K562 (cell line): ENCODE results near the gene CTSO.

Experiments
- CTCF ChIP-seq, 3 experiments: IDR thresholded peaks in 2 of 3; conservative IDR thresholded peaks in 1 of 3; 2 replicates each; pipeline ENCODE4 v1.5.1; 2011 to 2012; ENCODE audit warnings: low read length in 3 of 3, mild to moderate bottlenecking in 3 of 3, control low read depth in 2 of 3, improper control_type of control experiment in 1 of 3, inconsistent platforms in 1 of 3, low read depth in 1 of 3, mixed read lengths in 1 of 3, moderate library complexity in 1 of 3; ENCODE audit not compliant: insufficient read depth in 2 of 3
- ELF4 ChIP-seq: fragments of 450-650 bp; formaldehyde crosslinking; IDR thresholded peaks from 2 replicates; pipeline ENCODE4 v1.4.0; 2022; ENCODE audit warnings: missing genetic modification characterization
- EP300 ChIP-seq: IDR thresholded peaks from 2 replicates; pipeline ENCODE4 v1.6.1; 2012; ENCODE audit warnings: low read length, improper control_type of control experiment
- HDGF ChIP-seq: fragments of 450-650 bp; IDR thresholded peaks from 2 replicates; pipeline ENCODE4 v1.6.1; 2016
- MYC ChIP-seq, 2 experiments: fragments of 250-450 bp in 1 of 2; sonication (Bioruptor Pico) in 1 of 2; IDR thresholded peaks; 2 replicates each; pipeline versions ENCODE4 v1.5.1 to v1.6.1; 2012 to 2021; ENCODE audit warnings: low read depth in 2 of 2, borderline replicate concordance in 1 of 2, improper control_type of control experiment in 1 of 2, low read length in 1 of 2, mild to moderate bottlenecking in 1 of 2, moderate library complexity in 1 of 2
- NUFIP1 ChIP-seq: fragments of 450-650 bp; IDR thresholded peaks from 2 replicates; pipeline ENCODE4 v1.6.1; 2018; ENCODE audit not compliant: partially characterized antibody
- POLR2A ChIP-seq: fragments of 450-650 bp; conservative IDR thresholded peaks from 2 replicates; pipeline ENCODE4 v1.6.1; 2016
- POLR2AphosphoS5 ChIP-seq: IDR thresholded peaks from 2 replicates; pipeline ENCODE4 v1.6.1; 2011; ENCODE audit warnings: mild to moderate bottlenecking, low read depth, low read length, moderate library complexity; ENCODE audit not compliant: control insufficient read depth, insufficient read depth
- SMAD3 ChIP-seq: fragments of 450-650 bp; formaldehyde crosslinking; conservative IDR thresholded peaks from 2 replicates; pipeline ENCODE4 v1.4.0; 2020; ENCODE audit warnings: mild to moderate bottlenecking
- TARDBP ChIP-seq: fragments of 450-650 bp; IDR thresholded peaks from 2 replicates; pipeline ENCODE4 v1.6.1; 2016
- ZNF24 ChIP-seq: fragments of 450-650 bp; IDR thresholded peaks from 2 replicates; pipeline ENCODE4 v1.6.1; 2016
- ZNF592 ChIP-seq: fragments of 450-650 bp; IDR thresholded peaks from 2 replicates; pipeline ENCODE4 v1.6.1; 2017; ENCODE audit warnings: antibody characterized with exemption, mild to moderate bottlenecking

- no peak for TF ChIP-seq CTCF (IDR thresholded peaks at IDR 0.05 in 2 of 3, conservative IDR thresholded peaks at IDR 0.05 in 1 of 3; ENCODE audit: insufficient read depth in 2 of 3, low read depth in 1 of 3, low read length in 3 of 3)
- TF ChIP-seq EP300 = no peak
- no peak for TF ChIP-seq NUFIP1
- TF ChIP-seq HDGF = no peak
- TF ChIP-seq POLR2AphosphoS5 = no peak
- no peak for TF ChIP-seq POLR2A
- TF ChIP-seq ZNF592 = no peak
- TF ChIP-seq MYC (IDR thresholded peaks at IDR 0.05; ENCODE audit: low read depth, low read length) = no peak
- no peak for TF ChIP-seq MYC (CRISPR knock-in tag; IDR thresholded peaks at IDR 0.05; ENCODE audit: borderline replicate concordance, low read depth)
- TF ChIP-seq ZNF24 = no peak
- no peak for TF ChIP-seq SMAD3 (CRISPR knock-in tag)
- no peak for TF ChIP-seq ELF4 (CRISPR knock-in tag)
- TF ChIP-seq TARDBP = no peak
Measured at GRCh38 chr4:155946486-155946885, 7.2 kb downstream of the CTSO start.
